HCT116 (cell line): ENCODE measurements around the gene MARS1. TPM values are rescaled to one million over a fixed set of nuclear protein-coding genes. Genes with fewer than 3 reads are reported as not detected.

Experiments used
- ATAC-seq: fragments of 200-7000 bp; cut with Tn5 transposase; 2 replicates; pipeline ENCODE4 v1.9.1; 2020; ENCODE audit warnings: mild to moderate bottlenecking, moderate library complexity
- BruUV-seq: library from RNA; stranded (reverse); fragments of 400-500 nt; replicated peaks from 2 replicates; lab custom pipeline; 2021; lab: Mats Ljungman, UMichigan
- CTCF ChIA-PET: fragments of 300-600 bp; sonication (Branson Sonifier 250); formaldehyde crosslinking; loops from one replicate; lab custom pipeline; 2021; ENCODE audit warnings: antibody characterized with exemption; lab: Charles Lee
- POLR2A ChIA-PET: fragments of 300-600, 350-600 bp; sonication (Branson Sonifier 250); formaldehyde crosslinking; loops from one replicate; lab custom pipeline; 2021; ENCODE audit warnings: antibody characterized with exemption; lab: Charles Lee
- RAD21 ChIA-PET, 2 experiments: fragments of 300-600 bp; sonication (Branson Sonifier 250); formaldehyde crosslinking; loops; one replicate each; lab custom pipeline; 2023; ENCODE audit warnings: low total read pairs in 2 of 2; ENCODE audit not compliant: uncharacterized antibody in 2 of 2, unreplicated experiment in 2 of 2, low non-redundant PET in 1 of 2; lab: Charles Lee
- DNase-seq: peaks from one replicate; pipeline ENCODE4 v3.0.0-alpha.2; 2010; ENCODE audit warnings: low read depth, low spot score
- H2AFZ ChIP-seq: fragments of 200-600 bp; shearing (Covaris generic), sonication (generic); 2 replicates; pipeline ENCODE4 v1.6.1; 2017; ENCODE audit warnings: low read depth, mixed run types, mixed read lengths, antibody characterized with exemption, low read length; ENCODE audit not compliant: poor library complexity, severe bottlenecking
- H3K27ac ChIP-seq: 2 replicates; pipeline ENCODE4 v1.5.1; 2012; ENCODE audit warnings: low read depth, low read length
- H3K27me3 ChIP-seq: fragments of 200-600 bp; sonication (generic); 2 replicates; pipeline ENCODE4 v1.6.1; 2016; ENCODE audit warnings: mixed run types, low read length, mixed read lengths; ENCODE audit not compliant: insufficient read depth
- H3K36me3 ChIP-seq, 2 experiments: fragments of 200-500 bp in 1 of 2; fragments of 200-600 bp in 1 of 2; sonication (Bioruptor generic) in 1 of 2; sonication (generic) in 1 of 2; 2 replicates each; pipeline versions ENCODE4 v1.5.1 to v1.6.1; 2014 to 2016; ENCODE audit warnings: low read length in 2 of 2, inconsistent platforms in 1 of 2, mixed read lengths in 1 of 2, mixed run types in 1 of 2; ENCODE audit not compliant: insufficient read depth in 2 of 2, control insufficient read depth in 1 of 2
- H3K4me1 ChIP-seq, 2 experiments: fragments of 200-600 bp in 1 of 2; sonication (generic) in 1 of 2; 2 replicates each; pipeline versions ENCODE4 v1.5.1 to v1.6.1; 2012 to 2017; ENCODE audit warnings: low read length in 2 of 2, inconsistent platforms in 1 of 2, mild to moderate bottlenecking in 1 of 2, mixed read lengths in 1 of 2, mixed run types in 1 of 2, moderate library complexity in 1 of 2; ENCODE audit not compliant: insufficient read depth in 2 of 2, control insufficient read depth in 1 of 2
- H3K4me2 ChIP-seq: fragments of 200-600 bp; sonication (generic); 2 replicates; pipeline ENCODE4 v1.6.1; 2017; ENCODE audit warnings: mixed run types, low read length, mixed read lengths
- H3K4me3 ChIP-seq, 2 experiments: fragments of 200-600 bp in 1 of 2; sonication (generic) in 1 of 2; replicated peaks in 1 of 2; 2 replicates each; pipeline ENCODE4 v1.5.1; 2011 to 2016; ENCODE audit warnings: low read length in 2 of 2, control low read depth in 1 of 2, low read depth in 1 of 2, mild to moderate bottlenecking in 1 of 2, mixed read lengths in 1 of 2, mixed run types in 1 of 2
- H3K79me2 ChIP-seq: fragments of 200-600 bp; sonication (generic); 2 replicates; pipeline ENCODE4 v1.6.1; 2017; ENCODE audit warnings: mild to moderate bottlenecking, mixed run types, low read length, moderate library complexity, mixed read lengths; ENCODE audit not compliant: insufficient read depth
- H3K9ac ChIP-seq: fragments of 200-600 bp; sonication (generic); 2 replicates; pipeline ENCODE4 v1.6.1; 2016; ENCODE audit warnings: low read length, mixed read lengths
- H3K9me2 ChIP-seq: fragments of 200-600 bp; sonication (generic), shearing (Covaris generic); 2 replicates; pipeline ENCODE4 v1.6.1; 2017; ENCODE audit warnings: mixed run types, mild to moderate bottlenecking, moderate library complexity; ENCODE audit not compliant: insufficient read depth
- H3K9me3 ChIP-seq, 2 experiments: fragments of 200-500 bp in 1 of 2; fragments of 200-600 bp in 1 of 2; sonication (Bioruptor generic) in 1 of 2; sonication (generic) in 1 of 2; 2 replicates each; pipeline ENCODE4 v1.6.1; 2014 to 2017; ENCODE audit warnings: low read length in 2 of 2, mixed read lengths in 2 of 2, inconsistent platforms in 1 of 2, low read depth in 1 of 2, mild to moderate bottlenecking in 1 of 2, mixed run types in 1 of 2, moderate library complexity in 1 of 2; ENCODE audit not compliant: control insufficient read depth in 1 of 2, insufficient read depth in 1 of 2
- H4K20me1 ChIP-seq: fragments of 200-600 bp; sonication (generic), shearing (Covaris generic); 2 replicates; pipeline ENCODE4 v1.6.1; 2017; ENCODE audit warnings: mixed run types, mild to moderate bottlenecking, moderate library complexity; ENCODE audit not compliant: insufficient read depth
- CEBPB ChIP-seq: IDR thresholded peaks from 2 replicates; pipeline ENCODE4 v1.6.1; 2012; ENCODE audit warnings: low read depth
- CTCF ChIP-seq, 3 experiments: fragments of 200-600 bp in 1 of 3; sonication (generic) in 1 of 3; IDR thresholded peaks in 2 of 3; conservative IDR thresholded peaks in 1 of 3; 2 replicates each; pipeline ENCODE4 v1.5.1; 2012 to 2017; ENCODE audit warnings: low read depth in 2 of 3, low read length in 2 of 3, antibody characterized with exemption in 1 of 3, borderline replicate concordance in 1 of 3, control low read depth in 1 of 3, mild to moderate bottlenecking in 1 of 3, mixed read lengths in 1 of 3, mixed run types in 1 of 3, moderate library complexity in 1 of 3; ENCODE audit not compliant: insufficient read depth in 1 of 3
- POLR2AphosphoS5 ChIP-seq: IDR thresholded peaks from 2 replicates; pipeline ENCODE4 v1.6.1; 2011; ENCODE audit warnings: mild to moderate bottlenecking, low read depth, low read length, moderate library complexity
- RAD21 ChIP-seq: IDR thresholded peaks from 2 replicates; pipeline ENCODE4 v1.6.1; 2012; ENCODE audit warnings: low read depth, mild to moderate bottlenecking
- SIN3A ChIP-seq: IDR thresholded peaks from 2 replicates; pipeline ENCODE4 v1.6.1; 2012; ENCODE audit warnings: low read depth
- TCF7L2 ChIP-seq: IDR thresholded peaks from 2 replicates; pipeline ENCODE4 v1.7.0; 2011; ENCODE audit warnings: borderline replicate concordance, inconsistent platforms; ENCODE audit not compliant: insufficient read depth, insufficient read length; ENCODE audit errors: extremely low read depth
- YY1 ChIP-seq: IDR thresholded peaks from 2 replicates; pipeline ENCODE4 v1.6.1; 2011; ENCODE audit warnings: low read length, low read depth, moderate library complexity, mild to moderate bottlenecking; ENCODE audit not compliant: insufficient replicate concordance; ENCODE audit errors: extremely low read depth
- intact Hi-C: fragments of 100-400 bp; cut with micrococcal nuclease; formaldehyde crosslinking; loops from 2 replicates; pipeline ENCODE4 v1.10.0; 2022
- total RNA-seq: library from RNA; stranded (reverse); gene quantifications from one replicate; pipeline ENCODE4 v1.2.1, GENCODE V29; 2021; ENCODE audit not compliant: unreplicated experiment
- TF ChIP-seq, protein P1 (sequence below): IDR thresholded peaks from 2 replicates; pipeline ENCODE4 v1.6.1; 2011; ENCODE audit warnings: mild to moderate bottlenecking, low read length, moderate library complexity; ENCODE audit not compliant: insufficient replicate concordance; ENCODE audit errors: extremely low read depth

Gene MARS1
- total RNA-seq, 1 experiment from 2014 or later = 344 TPM

GRCh38 chr12:57462251-57462911 is 25.5 kb upstream of the MARS1 start:
- peak overlapping the region; percentile 81 for H2AFZ ChIP-seq
- H3K9ac ChIP-seq = peak overlapping the region; percentile 56
- H3K27ac ChIP-seq = peak overlapping the region; percentile 65
- DNase-seq = peak; percentile 93
- H3K27me3 ChIP-seq = peaks cover 4% of the 10 kb centered on the region
- peaks cover 20 to 44% of the 10 kb centered on the region in 2 experiments for H3K4me1 ChIP-seq
- TF ChIP-seq YY1 = peak; percentile 43
- no peak for TF ChIP-seq RAD21
- TF ChIP-seq TCF7L2 = no peak
- TF ChIP-seq SIN3A = no peak
- TF ChIP-seq CTCF (IDR thresholded peaks at IDR 0.05 in 2 of 3, conservative IDR thresholded peaks at IDR 0.05 in 1 of 3; ENCODE audit: borderline replicate concordance in 1 of 3, insufficient read depth in 1 of 3, low read depth in 2 of 3, low read length in 2 of 3) = peak in 2 of 3 experiments; percentile 97 to 98; a peak in 4 of 6 replicates
- TF ChIP-seq POLR2AphosphoS5 = peak; percentile 78
- TF ChIP-seq, protein P1, sequence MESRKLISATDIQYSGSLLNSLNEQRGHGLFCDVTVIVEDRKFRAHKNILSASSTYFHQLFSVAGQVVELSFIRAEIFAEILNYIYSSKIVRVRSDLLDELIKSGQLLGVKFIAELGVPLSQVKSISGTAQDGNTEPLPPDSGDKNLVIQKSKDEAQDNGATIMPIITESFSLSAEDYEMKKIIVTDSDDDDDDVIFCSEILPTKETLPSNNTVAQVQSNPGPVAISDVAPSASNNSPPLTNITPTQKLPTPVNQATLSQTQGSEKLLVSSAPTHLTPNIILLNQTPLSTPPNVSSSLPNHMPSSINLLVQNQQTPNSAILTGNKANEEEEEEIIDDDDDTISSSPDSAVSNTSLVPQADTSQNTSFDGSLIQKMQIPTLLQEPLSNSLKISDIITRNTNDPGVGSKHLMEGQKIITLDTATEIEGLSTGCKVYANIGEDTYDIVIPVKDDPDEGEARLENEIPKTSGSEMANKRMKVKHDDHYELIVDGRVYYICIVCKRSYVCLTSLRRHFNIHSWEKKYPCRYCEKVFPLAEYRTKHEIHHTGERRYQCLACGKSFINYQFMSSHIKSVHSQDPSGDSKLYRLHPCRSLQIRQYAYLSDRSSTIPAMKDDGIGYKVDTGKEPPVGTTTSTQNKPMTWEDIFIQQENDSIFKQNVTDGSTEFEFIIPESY = no peak
- TF ChIP-seq CEBPB = no peak
- TF ChIP-seq, all 23 proteins: peak for 3
- Histone ChIP-seq H4K20me1 (no peaks in the 10 kb centered on the region), H3K36me3 (no peaks in the 10 kb centered on the region), H3K9me3 (no peaks in the 10 kb centered on the region), H3K4me2 (peak overlapping the region; percentile 99), H3K4me3 (peak overlapping the region; percentile 75), H3K9me2 (no peaks in the 10 kb centered on the region), H3K79me2 (no peaks in the 10 kb centered on the region)
- intact Hi-C loops = loop anchor here (5.0 kb wide), 1 partner anchor 375 kb away; the partner anchor contains the start of gene NAB2
- ChIA-PET CTCF (interaction anchor here (0.6 to 1.7 kb wide), 3 partner anchors 9 to 248 kb away, joined by 3 to 7 read pairs (median 6); no protein-coding TSS in a partner anchor), RAD21 (no interaction called here), POLR2A (no interaction called here)
- BruUV-seq = TSS peak; percentile 47
- ATAC-seq = peak; percentile 81
